Measurements from ENCODE around the gene DPP3.

The DPP3 gene

DNA sequence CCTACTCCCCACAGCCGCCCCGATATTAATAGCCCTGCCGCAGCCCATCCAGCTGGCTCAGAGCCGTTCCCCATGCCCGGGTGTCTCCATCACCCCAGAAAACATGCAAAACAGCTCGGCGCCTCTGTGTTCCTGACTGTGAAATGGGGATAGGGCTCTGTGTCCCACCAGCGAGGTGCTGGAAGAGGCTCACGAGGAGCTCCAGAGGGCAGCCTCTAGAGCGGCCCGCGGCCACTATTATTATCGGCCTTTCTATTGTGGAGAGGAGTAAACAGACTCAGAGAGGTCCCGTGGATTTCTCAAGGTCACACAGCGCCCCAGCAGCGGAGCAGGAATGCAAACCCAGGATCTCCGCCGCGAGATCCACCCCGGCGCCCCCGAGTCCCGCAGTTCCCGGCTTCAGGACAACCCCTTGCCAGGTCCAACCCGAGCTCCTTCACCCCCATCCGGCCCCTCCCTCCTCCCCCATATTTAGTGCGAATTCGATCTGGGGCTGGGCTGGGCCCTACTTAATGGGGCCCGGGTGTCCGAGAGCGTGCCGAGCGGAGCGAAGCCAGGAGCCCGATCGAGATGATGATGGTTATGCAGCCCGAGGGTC is 66.2 kb downstream of the DPP3 start, which contains the start of gene ACTN3:
ACTN3 (plus strand) TSS at position 536 of the 598 bp plus-strand sequence; CDS start at position 571, 35 bp downstream.
- Histone ChIP-seq H3K27me3 (ENCODE audit: control insufficient read depth, insufficient read depth, low read length) (peaks cover 11% of the 10 kb centered on the region), H3K4me3 (ENCODE audit: low read length) (peak within 1 kb of the TSS; percentile 61), H3K9ac (ENCODE audit: low read length) (peak within 1 kb of the TSS; percentile 79), H3K36me3 (ENCODE audit: control insufficient read depth, insufficient read depth, low read length) (no peaks in the 10 kb centered on the region), H3K4me1 (ENCODE audit: control insufficient read depth, insufficient read depth, low read length) (peaks cover 12% of the 10 kb centered on the region), H3K9me3 (ENCODE audit: control insufficient read depth, low read length) (no peaks in the 10 kb centered on the region)

DNA sequence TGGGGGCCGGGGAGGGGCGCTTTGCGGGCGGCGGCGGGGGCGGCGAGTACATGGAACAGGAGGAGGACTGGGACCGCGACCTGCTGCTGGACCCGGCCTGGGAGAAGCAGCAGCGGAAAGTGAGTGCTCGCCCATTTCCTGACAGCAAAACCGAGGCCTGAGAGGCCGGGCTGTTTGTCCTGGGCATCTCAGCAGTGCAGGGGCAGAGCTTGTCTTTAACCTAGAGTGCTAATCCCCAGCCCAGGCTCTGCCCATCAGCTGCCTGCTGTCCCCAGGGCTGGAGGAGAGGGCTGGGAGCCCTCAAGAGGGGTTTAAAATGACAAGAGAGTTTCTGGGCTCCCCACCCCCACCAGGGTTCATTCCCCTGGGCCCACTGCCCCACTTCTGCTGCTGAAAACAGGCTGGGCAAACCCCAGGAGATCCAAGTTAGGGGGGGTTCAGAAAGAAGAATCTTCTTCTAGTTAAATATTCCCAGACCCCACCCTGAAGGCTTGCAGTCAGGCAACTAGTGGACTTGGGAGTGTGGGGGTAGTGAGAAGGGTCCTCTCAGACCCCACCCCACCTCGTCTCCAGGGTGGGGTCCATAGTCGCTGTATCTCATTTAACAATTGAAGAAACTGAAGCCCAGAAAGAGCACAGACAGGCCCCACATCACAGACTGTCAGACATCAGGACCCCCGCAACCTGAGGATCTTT is 66.9 kb downstream of the DPP3 start:
- Histone ChIP-seq H3K4me1 (ENCODE audit: control insufficient read depth, insufficient read depth, low read length) (peaks cover 12% of the 10 kb centered on the region), H3K9me3 (ENCODE audit: control insufficient read depth, low read length) (no peaks in the 10 kb centered on the region), H3K4me3 (ENCODE audit: low read length) (no peak overlapping the region), H3K36me3 (ENCODE audit: control insufficient read depth, insufficient read depth, low read length) (no peaks in the 10 kb centered on the region), H3K27me3 (ENCODE audit: control insufficient read depth, insufficient read depth, low read length) (peaks cover 11% of the 10 kb centered on the region), H3K9ac (ENCODE audit: low read length) (no peak overlapping the region)

DNA sequence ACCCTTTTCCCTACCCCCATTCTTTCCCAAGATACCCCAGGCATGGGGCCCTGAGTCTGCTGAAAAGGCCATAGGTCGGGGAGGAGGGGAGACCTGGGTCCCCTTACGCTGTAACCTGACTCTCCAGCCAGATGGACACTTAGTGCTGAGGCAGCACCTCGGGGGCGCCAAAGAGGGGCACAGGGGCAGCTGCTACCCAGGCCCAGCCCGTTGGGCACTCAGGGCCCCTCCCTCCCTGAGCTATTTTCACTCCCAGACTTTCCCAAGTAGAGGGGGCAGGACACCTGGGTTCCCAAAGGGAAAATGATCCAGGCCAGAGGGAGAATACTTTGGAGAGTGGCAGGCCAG is 67.4 kb downstream of the DPP3 start:
- Histone ChIP-seq H3K36me3 (ENCODE audit: control insufficient read depth, insufficient read depth, low read length) (no peaks in the 10 kb centered on the region), H3K9ac (ENCODE audit: low read length) (no peak overlapping the region), H3K27me3 (ENCODE audit: control insufficient read depth, insufficient read depth, low read length) (peaks cover 11% of the 10 kb centered on the region), H3K4me3 (ENCODE audit: low read length) (no peak overlapping the region), H3K4me1 (ENCODE audit: control insufficient read depth, insufficient read depth, low read length) (peaks cover 12% of the 10 kb centered on the region), H3K9me3 (ENCODE audit: control insufficient read depth, low read length) (no peaks in the 10 kb centered on the region)

DNA sequence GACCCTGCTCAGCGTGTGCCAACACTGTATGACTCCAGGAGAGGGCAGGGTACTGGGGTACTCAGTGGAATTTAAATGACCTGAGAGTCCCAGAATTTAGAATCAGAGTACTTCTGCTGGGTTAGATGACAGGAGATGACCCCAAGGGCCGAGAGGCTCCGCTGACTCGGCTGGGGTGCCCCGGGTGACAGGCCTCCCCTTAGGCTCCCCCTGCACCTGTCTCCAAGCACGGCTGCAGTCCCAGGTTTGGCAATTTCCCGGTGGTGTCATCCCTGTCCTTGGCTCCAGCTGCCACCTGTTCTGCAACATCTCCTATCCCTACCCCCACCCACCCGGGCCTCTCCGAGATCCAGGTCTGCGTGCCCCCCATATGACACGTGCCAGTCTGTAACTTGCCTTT is 67.8 kb downstream of the DPP3 start:
- Histone ChIP-seq H3K4me1 (ENCODE audit: control insufficient read depth, insufficient read depth, low read length) (peaks cover 12% of the 10 kb centered on the region), H3K9ac (ENCODE audit: low read length) (no peak overlapping the region), H3K9me3 (ENCODE audit: control insufficient read depth, low read length) (no peaks in the 10 kb centered on the region), H3K4me3 (ENCODE audit: low read length) (no peak overlapping the region), H3K27me3 (ENCODE audit: control insufficient read depth, insufficient read depth, low read length) (peaks cover 11% of the 10 kb centered on the region), H3K36me3 (ENCODE audit: control insufficient read depth, insufficient read depth, low read length) (no peaks in the 10 kb centered on the region)

DNA sequence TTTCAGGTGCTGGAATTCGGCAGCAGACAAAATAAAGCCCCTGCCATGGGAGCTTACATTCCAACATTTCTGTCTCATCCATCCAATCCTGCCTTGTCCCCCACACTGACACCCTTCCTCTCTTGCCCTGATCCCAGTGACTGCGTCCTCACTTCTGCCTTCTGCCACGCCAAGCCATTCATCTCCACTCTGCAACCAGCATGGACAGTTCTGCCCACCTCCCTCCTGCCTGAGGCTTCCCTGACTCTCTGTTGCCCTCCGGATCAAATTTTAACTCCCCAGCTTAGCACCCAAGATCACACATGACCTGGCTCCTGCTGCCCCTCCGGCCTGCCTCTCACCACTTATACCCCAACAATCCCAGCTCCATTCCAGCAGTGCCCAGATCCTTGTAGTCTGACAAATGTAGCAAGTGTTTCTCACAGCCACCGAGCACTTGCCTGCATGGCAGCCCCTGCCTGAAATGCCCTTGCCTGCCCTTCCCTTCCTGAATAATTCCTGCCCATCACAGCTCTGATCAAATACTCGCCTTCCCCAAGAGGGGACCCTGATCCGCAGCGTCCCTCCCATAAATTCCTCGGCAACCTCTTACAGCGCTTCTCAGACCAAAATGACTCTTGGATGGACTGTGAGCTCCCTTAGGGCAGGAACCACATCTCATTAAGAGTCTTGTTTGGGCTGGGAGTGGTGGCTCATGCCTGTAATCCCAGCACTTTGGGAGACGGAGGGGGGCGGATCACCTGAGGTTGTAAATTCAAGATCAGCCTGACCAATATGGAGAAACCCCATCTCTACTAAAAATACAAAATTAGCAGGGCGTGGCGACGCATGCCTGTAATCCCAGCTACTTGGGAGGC is 68.8 kb downstream of the DPP3 start:
- no peak overlapping the region for H3K9ac ChIP-seq (ENCODE audit: low read length)
- no peaks in the 10 kb centered on the region for H3K36me3 ChIP-seq (ENCODE audit: control insufficient read depth, insufficient read depth, low read length)
- H3K9me3 ChIP-seq (ENCODE audit: control insufficient read depth, low read length) = no peaks in the 10 kb centered on the region
- H3K4me3 ChIP-seq (ENCODE audit: low read length) = no peak overlapping the region
- peaks cover 11% of the 10 kb centered on the region for H3K27me3 ChIP-seq (ENCODE audit: control insufficient read depth, insufficient read depth, low read length)
- H3K4me1 ChIP-seq (ENCODE audit: control insufficient read depth, insufficient read depth, low read length) = peaks cover 11% of the 10 kb centered on the region

DNA sequence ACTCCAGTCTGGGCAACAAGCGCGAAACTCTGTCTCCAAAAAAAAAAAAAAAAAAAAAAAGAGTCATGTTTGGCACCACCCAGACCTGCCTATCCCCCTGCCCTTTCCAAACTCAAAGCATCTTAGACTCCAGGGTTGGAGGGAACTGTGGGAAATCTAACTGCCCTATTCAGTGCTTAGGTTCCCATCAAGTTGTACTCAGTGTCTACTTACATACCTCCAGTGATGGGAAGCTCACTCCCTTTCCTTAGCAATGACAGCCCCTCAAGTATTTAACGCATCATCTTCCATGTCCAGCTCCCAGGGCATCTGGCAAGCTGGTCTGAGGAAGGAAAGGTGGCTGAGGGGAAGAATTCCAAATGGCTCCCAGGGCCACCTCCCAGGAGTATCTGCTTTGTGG is 69.5 kb downstream of the DPP3 start:
- peaks cover 7% of the 10 kb centered on the region for H3K4me1 ChIP-seq (ENCODE audit: control insufficient read depth, insufficient read depth, low read length)
- H3K36me3 ChIP-seq (ENCODE audit: control insufficient read depth, insufficient read depth, low read length) = no peaks in the 10 kb centered on the region
- H3K4me3 ChIP-seq (ENCODE audit: low read length) = no peak overlapping the region
- peaks cover 11% of the 10 kb centered on the region for H3K27me3 ChIP-seq (ENCODE audit: control insufficient read depth, insufficient read depth, low read length)
- H3K9me3 ChIP-seq (ENCODE audit: control insufficient read depth, low read length) = no peaks in the 10 kb centered on the region
- no peak overlapping the region for H3K9ac ChIP-seq (ENCODE audit: low read length)

DNA sequence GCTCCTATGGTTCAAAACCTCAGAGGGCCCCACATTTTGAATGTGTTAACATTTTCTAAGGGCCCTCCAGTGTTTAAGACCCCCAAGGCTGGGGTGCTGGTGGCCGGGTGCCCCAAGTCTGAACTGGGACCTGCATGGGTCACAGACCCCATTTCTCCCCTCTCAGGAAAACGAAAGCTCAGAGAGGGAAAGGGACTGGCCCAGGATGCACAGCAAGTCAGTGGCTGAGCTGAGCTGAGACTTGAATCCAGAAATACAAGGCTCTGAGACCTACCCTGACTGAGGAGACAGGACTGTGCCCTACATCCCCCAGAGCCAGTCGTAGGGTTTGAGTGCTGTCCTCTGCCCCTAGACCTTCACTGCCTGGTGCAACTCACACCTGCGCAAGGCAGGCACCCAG is 70.7 kb downstream of the DPP3 start:
- H3K4me1 ChIP-seq (ENCODE audit: control insufficient read depth, insufficient read depth, low read length) = peaks cover 7% of the 10 kb centered on the region
- no peak overlapping the region for H3K4me3 ChIP-seq (ENCODE audit: low read length)
- H3K9me3 ChIP-seq (ENCODE audit: control insufficient read depth, low read length) = no peaks in the 10 kb centered on the region
- H3K27me3 ChIP-seq (ENCODE audit: control insufficient read depth, insufficient read depth, low read length) = peaks cover 20% of the 10 kb centered on the region
- H3K36me3 ChIP-seq (ENCODE audit: control insufficient read depth, insufficient read depth, low read length) = no peaks in the 10 kb centered on the region
- no peak overlapping the region for H3K9ac ChIP-seq (ENCODE audit: low read length)

DNA sequence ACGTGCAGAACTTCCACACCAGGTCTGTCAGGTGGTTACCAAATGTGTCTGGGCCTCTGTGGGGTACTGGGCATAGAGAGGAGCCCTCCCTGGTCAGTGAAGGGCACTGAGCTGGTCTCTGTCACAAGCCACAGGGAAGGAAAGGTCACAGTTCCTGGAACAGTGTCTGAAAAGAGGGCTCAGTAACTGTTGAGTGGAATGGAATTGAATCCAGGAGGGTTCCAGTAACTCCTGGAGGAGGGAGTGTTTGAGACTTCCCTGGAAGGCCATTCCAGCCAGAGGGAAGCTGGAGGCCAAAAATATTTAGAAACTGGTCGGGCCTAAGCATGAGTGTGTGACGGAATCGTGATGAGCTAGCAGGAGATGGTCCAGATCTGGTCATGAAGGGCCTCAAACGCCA is 74.4 kb downstream of the DPP3 start:
- Histone ChIP-seq H3K4me1 (ENCODE audit: control insufficient read depth, insufficient read depth, low read length) (no peaks in the 10 kb centered on the region), H3K27me3 (ENCODE audit: control insufficient read depth, insufficient read depth, low read length) (peaks cover 29% of the 10 kb centered on the region), H3K36me3 (ENCODE audit: control insufficient read depth, insufficient read depth, low read length) (no peaks in the 10 kb centered on the region), H3K4me3 (ENCODE audit: low read length) (no peak overlapping the region), H3K9me3 (ENCODE audit: control insufficient read depth, low read length) (no peaks in the 10 kb centered on the region), H3K9ac (ENCODE audit: low read length) (no peak overlapping the region)

DNA sequence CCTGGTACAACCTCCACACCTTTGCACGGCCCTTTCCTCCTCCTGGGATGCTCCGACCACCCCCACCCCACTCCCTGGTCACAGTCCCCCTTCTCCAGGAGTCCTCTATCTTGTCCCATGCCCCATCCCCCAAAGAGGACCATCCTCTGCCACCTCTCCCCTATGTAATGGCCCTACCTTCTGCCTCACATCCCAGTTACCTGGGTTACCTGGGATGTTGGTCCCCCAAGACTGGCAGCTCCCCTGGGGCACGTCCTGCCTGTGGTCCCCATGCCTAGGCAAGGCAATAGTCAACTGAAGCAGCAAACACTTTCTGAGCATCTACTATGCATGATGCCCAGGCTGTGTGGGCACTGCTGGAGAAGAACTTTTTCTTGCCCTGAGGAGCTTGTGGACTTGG is 75.2 kb downstream of the DPP3 start:
- Histone ChIP-seq H3K4me3 (ENCODE audit: low read length) (no peak overlapping the region), H3K36me3 (ENCODE audit: control insufficient read depth, insufficient read depth, low read length) (no peaks in the 10 kb centered on the region), H3K9ac (ENCODE audit: low read length) (no peak overlapping the region), H3K4me1 (ENCODE audit: control insufficient read depth, insufficient read depth, low read length) (no peaks in the 10 kb centered on the region), H3K27me3 (ENCODE audit: control insufficient read depth, insufficient read depth, low read length) (peaks cover 29% of the 10 kb centered on the region), H3K9me3 (ENCODE audit: control insufficient read depth, low read length) (no peaks in the 10 kb centered on the region)

DNA sequence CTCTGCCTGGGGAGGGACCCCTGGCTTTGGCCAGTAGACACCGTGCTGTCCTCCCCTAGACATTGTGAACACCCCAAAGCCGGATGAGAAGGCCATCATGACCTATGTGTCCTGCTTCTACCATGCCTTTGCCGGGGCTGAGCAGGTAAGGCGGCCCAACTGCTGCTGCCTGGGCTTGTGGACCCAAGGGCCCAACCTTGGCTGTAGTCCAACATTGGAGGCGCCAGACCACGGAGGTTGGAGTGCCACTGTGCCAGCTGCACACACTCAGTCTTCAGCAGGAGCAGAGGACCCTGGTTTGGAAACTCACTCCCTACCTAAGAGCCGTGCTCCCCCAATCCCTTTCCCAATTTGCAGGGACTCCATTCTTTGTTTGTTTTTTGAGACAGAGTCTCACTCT is 75.9 kb downstream of the DPP3 start:
- Histone ChIP-seq H3K9ac (ENCODE audit: low read length) (no peak overlapping the region), H3K4me3 (ENCODE audit: low read length) (no peak overlapping the region), H3K4me1 (ENCODE audit: control insufficient read depth, insufficient read depth, low read length) (no peaks in the 10 kb centered on the region), H3K9me3 (ENCODE audit: control insufficient read depth, low read length) (no peaks in the 10 kb centered on the region), H3K27me3 (ENCODE audit: control insufficient read depth, insufficient read depth, low read length) (peaks cover 29% of the 10 kb centered on the region), H3K36me3 (ENCODE audit: control insufficient read depth, insufficient read depth, low read length) (no peaks in the 10 kb centered on the region)

DNA sequence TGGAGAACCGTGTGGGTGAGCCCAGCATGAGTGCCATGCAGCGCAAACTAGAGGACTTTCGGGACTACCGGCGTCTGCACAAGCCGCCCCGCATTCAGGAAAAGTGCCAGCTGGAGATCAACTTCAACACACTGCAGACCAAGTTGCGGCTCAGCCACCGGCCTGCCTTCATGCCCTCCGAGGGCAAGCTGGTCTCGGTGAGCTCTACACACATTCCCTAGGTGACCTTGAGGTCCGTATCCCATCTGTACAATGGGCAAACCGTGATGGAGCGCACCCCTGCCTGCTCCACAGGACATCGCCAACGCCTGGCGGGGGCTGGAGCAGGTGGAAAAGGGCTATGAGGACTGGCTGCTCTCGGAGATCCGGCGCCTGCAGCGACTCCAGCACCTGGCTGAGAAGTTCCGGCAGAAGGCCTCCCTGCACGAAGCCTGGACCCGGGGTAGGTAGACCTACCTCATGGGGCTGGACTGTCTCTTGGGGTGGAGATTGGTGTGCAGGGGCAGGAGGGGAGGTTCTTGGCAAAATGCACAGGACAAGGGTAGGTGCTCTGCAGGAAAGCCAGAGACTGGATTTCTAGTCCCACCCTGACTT is 77.6 kb downstream of the DPP3 start:
- Histone ChIP-seq H3K36me3 (ENCODE audit: control insufficient read depth, insufficient read depth, low read length) (no peaks in the 10 kb centered on the region), H3K9me3 (ENCODE audit: control insufficient read depth, low read length) (no peaks in the 10 kb centered on the region), H3K4me3 (ENCODE audit: low read length) (no peak overlapping the region), H3K27me3 (ENCODE audit: control insufficient read depth, insufficient read depth, low read length) (peaks cover 29% of the 10 kb centered on the region), H3K9ac (ENCODE audit: low read length) (no peak overlapping the region), H3K4me1 (ENCODE audit: control insufficient read depth, insufficient read depth, low read length) (no peaks in the 10 kb centered on the region)
